HEK293 (cell line): ENCODE measurements around the gene ABCC12.

Experiments used
- CTCF ChIP-seq: fragments of 450-650 bp; formaldehyde crosslinking; IDR thresholded peaks from 2 replicates; pipeline ENCODE4 v1.5.1; 2016; ENCODE audit warnings: missing biosample characterization, missing genetic modification characterization
- INSM2 ChIP-seq: fragments of 450-650 bp; formaldehyde crosslinking; IDR thresholded peaks from 2 replicates; pipeline ENCODE4 v1.5.1; 2016; ENCODE audit warnings: missing biosample characterization, missing genetic modification characterization
- MYNN ChIP-seq: fragments of 450-650 bp; formaldehyde crosslinking; IDR thresholded peaks from 2 replicates; pipeline ENCODE4 v1.5.1; 2016; ENCODE audit warnings: missing biosample characterization, missing genetic modification characterization, borderline replicate concordance
- ZBTB21 ChIP-seq: fragments of 450-650 bp; formaldehyde crosslinking; IDR thresholded peaks from 2 replicates; pipeline ENCODE4 v1.5.1; 2017; ENCODE audit warnings: missing biosample characterization, missing genetic modification characterization
- ZNF146 ChIP-seq: fragments of 450-650 bp; formaldehyde crosslinking; IDR thresholded peaks from 2 replicates; pipeline ENCODE4 v1.5.1; 2016; ENCODE audit warnings: missing biosample characterization, missing genetic modification characterization
- ZNF629 ChIP-seq: fragments of 450-650 bp; formaldehyde crosslinking; IDR thresholded peaks from 2 replicates; pipeline ENCODE4 v1.5.1; 2017; ENCODE audit warnings: missing biosample characterization, missing genetic modification characterization

- TF ChIP-seq CTCF (tag by site-specific recombination) (no peak), INSM2 (tag by site-specific recombination) (no peak), MYNN (tag by site-specific recombination) (no peak), ZNF629 (no peak), ZBTB21 (tag by site-specific recombination) (no peak), ZNF146 (tag by site-specific recombination) (no peak)
These were observed 28.9 kb upstream of the ABCC12 start for GRCh38 chr16:48184681-48185080.
